Osteocyte (in vitro differentiated cells): Measurements from ENCODE around the gene PIP4K2C. TPM values are rescaled to one million over a fixed set of nuclear protein-coding genes. Genes with fewer than 3 reads are reported as not detected.
A peak's percentile ranks its signal among the peaks of the same experiment; 100 is the strongest.

Experiments used
- DNase-seq: peaks from one replicate; pipeline ENCODE4 v3.0.0; 2021; ENCODE audit warnings: mixed read lengths; ENCODE audit not compliant: unreplicated experiment; ENCODE audit errors: extremely low spot score
- H3K27ac Mint-ChIP-seq: one replicate; pipeline ENCODE4 v1.8.0; 2021; ENCODE audit warnings: mild to moderate bottlenecking, mixed read lengths; ENCODE audit not compliant: unreplicated experiment
- H3K27me3 Mint-ChIP-seq: one replicate; pipeline ENCODE4 v1.8.0; 2021; ENCODE audit warnings: mixed read lengths; ENCODE audit not compliant: unreplicated experiment
- H3K36me3 Mint-ChIP-seq: one replicate; pipeline ENCODE4 v1.8.0; 2021; ENCODE audit warnings: mixed read lengths; ENCODE audit not compliant: unreplicated experiment
- H3K4me1 Mint-ChIP-seq: one replicate; pipeline ENCODE4 v1.8.0; 2021; ENCODE audit warnings: mixed read lengths; ENCODE audit not compliant: unreplicated experiment
- H3K4me3 Mint-ChIP-seq: one replicate; pipeline ENCODE4 v1.8.0; 2021; ENCODE audit warnings: mild to moderate bottlenecking, moderate library complexity, mixed read lengths; ENCODE audit not compliant: unreplicated experiment
- H3K9me3 Mint-ChIP-seq: one replicate; pipeline ENCODE4 v1.8.0; 2021; ENCODE audit warnings: mixed read lengths; ENCODE audit not compliant: unreplicated experiment
- CTCF ChIP-seq: fragments of 200-600 bp; sonication (generic); IDR thresholded peaks from 2 replicates; pipeline ENCODE4 v1.5.0; 2021; ENCODE audit warnings: antibody characterized with exemption, mild to moderate bottlenecking, moderate library complexity
- total RNA-seq: library from RNA; stranded (reverse); gene quantifications from 2 replicates; pipeline ENCODE4 v1.2.1, GENCODE V29; 2021

Gene PIP4K2C
- total RNA-seq, 1 donor from 2014 or later, result 30.4 TPM

DNA sequence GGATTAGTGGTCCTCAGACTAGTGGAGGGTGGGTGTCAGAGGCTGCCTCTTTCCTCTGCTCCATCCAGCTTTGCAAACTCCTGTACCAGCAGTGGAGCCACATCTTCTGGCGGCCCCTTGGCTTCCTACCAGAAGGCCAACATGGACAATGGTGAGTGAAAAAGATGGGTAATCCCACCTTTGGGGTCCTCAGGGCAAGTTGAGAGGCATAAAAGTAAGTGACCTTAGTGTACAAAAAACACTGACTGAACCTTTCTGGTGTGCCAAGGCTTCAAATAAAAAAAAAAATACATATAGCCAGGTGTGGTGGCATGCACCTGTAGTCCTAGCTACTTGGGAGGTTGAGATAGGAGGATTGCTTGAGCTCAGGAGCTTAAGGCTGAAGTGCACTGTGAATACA is 9.2 kb upstream of the PIP4K2C start:
- Mint-ChIP-seq H3K4me1 (no peaks in the 10 kb centered on the region), H3K27me3 (peaks cover 23% of the 10 kb centered on the region), H3K4me3 (no peak overlapping the region), H3K36me3 (no peaks in the 10 kb centered on the region), H3K27ac (no peak overlapping the region), H3K9me3 (no peaks in the 10 kb centered on the region)
- DNase-seq, result no peak
- no peak for TF ChIP-seq CTCF

GRCh38 chr12:57582440-57582839 is 8.6 kb upstream of the PIP4K2C start:
- no peak for DNase-seq
- TF ChIP-seq CTCF, result no peak
- Mint-ChIP-seq H3K36me3 (no peaks in the 10 kb centered on the region), H3K4me1 (no peaks in the 10 kb centered on the region), H3K4me3 (no peak overlapping the region), H3K27ac (no peak overlapping the region), H3K9me3 (no peaks in the 10 kb centered on the region), H3K27me3 (peaks cover 23% of the 10 kb centered on the region)

DNA sequence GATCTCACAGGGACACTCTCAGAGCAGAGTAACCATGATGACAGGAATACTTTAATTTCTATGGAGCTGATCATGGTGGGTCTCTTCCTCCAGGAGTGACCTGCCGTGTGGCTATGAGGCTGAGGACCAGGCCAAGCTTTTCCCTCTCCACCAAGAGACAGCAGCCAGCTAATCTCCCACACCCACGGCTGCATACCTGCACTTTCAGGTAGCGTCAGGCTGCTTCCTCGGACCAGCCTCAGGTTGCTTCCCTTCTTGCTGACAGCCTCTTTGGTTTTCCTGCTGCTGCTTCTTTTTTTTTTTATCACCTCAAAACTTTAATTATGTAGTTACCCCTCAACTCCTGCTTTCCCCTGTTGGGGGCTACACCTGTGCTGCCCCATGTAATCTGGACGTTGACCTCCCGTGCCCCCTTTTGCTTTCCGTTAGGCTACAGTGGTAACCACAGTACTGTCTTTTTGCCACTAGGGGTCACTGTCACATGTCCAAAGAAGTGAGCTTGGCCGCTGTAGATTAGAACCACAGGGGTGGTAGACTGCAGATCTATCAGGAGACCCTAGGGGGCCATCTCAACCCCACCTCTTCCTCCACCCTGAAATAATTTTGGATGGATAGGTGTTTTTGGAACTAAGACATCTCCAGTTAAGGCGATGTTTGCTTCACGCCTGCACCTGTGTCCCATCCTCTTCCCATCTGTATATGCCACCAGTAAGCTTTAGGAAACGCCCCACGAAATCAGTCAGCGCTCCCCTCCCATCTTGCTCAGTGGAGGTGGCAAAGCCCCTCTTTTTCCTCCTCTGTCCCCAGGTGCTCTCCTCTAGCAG is 7.8 kb upstream of the PIP4K2C start:
- peaks cover 20% of the 10 kb centered on the region for H3K27me3 Mint-ChIP-seq
- no peak overlapping the region for H3K4me3 Mint-ChIP-seq
- H3K36me3 Mint-ChIP-seq, result no peaks in the 10 kb centered on the region
- H3K9me3 Mint-ChIP-seq, result no peaks in the 10 kb centered on the region
- TF ChIP-seq CTCF, result peak; percentile 97
- H3K27ac Mint-ChIP-seq, result no peak overlapping the region
- no peaks in the 10 kb centered on the region for H3K4me1 Mint-ChIP-seq
- no peak for DNase-seq

GRCh38 chr12:57584050-57584449 is 6.9 kb upstream of the PIP4K2C start:
- H3K27me3 Mint-ChIP-seq, result peaks cover 16% of the 10 kb centered on the region
- no peak overlapping the region for H3K27ac Mint-ChIP-seq
- DNase-seq, result no peak
- no peaks in the 10 kb centered on the region for H3K4me1 Mint-ChIP-seq
- no peaks in the 10 kb centered on the region for H3K9me3 Mint-ChIP-seq
- no peak overlapping the region for H3K4me3 Mint-ChIP-seq
- H3K36me3 Mint-ChIP-seq, result no peaks in the 10 kb centered on the region
- no peak for TF ChIP-seq CTCF

- Mint-ChIP-seq H3K36me3 (no peaks in the 10 kb centered on the region), H3K4me1 (no peaks in the 10 kb centered on the region), H3K27me3 (peaks cover 16% of the 10 kb centered on the region), H3K4me3 (no peak overlapping the region), H3K27ac (no peak overlapping the region), H3K9me3 (no peaks in the 10 kb centered on the region)
- TF ChIP-seq CTCF, result no peak
- no peak for DNase-seq
Observed at GRCh38 chr12:57584690-57585089, 6.3 kb upstream of the PIP4K2C start.
